22Rv1 (cell line): Measurements from ENCODE around the gene PACRG.

ENCODE experiments used
- H3K27ac ChIP-seq: fragments of 450-650 bp; 2 replicates; pipeline ENCODE4 v1.5.1; 2017
- CTCF ChIP-seq: fragments of 450-650 bp; IDR thresholded peaks from 2 replicates; pipeline ENCODE4 v1.5.1; 2017; ENCODE audit warnings: mild to moderate bottlenecking
- ZFX ChIP-seq: fragments of 450-650 bp; IDR thresholded peaks from 2 replicates; pipeline ENCODE4 v1.6.1; 2017; ENCODE audit warnings: antibody characterized with exemption, borderline replicate concordance

PACRG gene

GRCh38 chr6:162798546-162799266 lies 70.9 kb downstream of the PACRG start:
- no peak for TF ChIP-seq CTCF
- no peak for TF ChIP-seq ZFX
- H3K27ac ChIP-seq: no peak overlapping the region

- H3K27ac ChIP-seq: no peak overlapping the region
- TF ChIP-seq ZFX (no peak), CTCF (no peak)
These were observed 86.7 kb downstream of the PACRG start for GRCh38 chr6:162814426-162814973.

- H3K27ac ChIP-seq: no peak overlapping the region
- TF ChIP-seq ZFX (no peak), CTCF (no peak)
These were observed 89.4 kb downstream of the PACRG start for GRCh38 chr6:162817196-162817595.

- TF ChIP-seq CTCF: no peak
- no peak for TF ChIP-seq ZFX
These were observed 91.5 kb downstream of the PACRG start for GRCh38 chr6:162819284-162819683.

GRCh38 chr6:162821102-162821501 lies 93.3 kb downstream of the PACRG start:
- TF ChIP-seq CTCF (no peak), ZFX (no peak)
- H3K27ac ChIP-seq: no peak overlapping the region

More at GRCh38 chr6:162819284-162819683, 91.5 kb downstream of the PACRG start:
- no peak overlapping the region for H3K27ac ChIP-seq

- H3K27ac ChIP-seq: no peak overlapping the region
- TF ChIP-seq ZFX (no peak), CTCF (no peak)
These were observed 97.8 kb downstream of the PACRG start for GRCh38 chr6:162825597-162825996.

- H3K27ac ChIP-seq: no peak overlapping the region
- TF ChIP-seq CTCF (no peak), ZFX (no peak)
These were observed 101.4 kb downstream of the PACRG start for GRCh38 chr6:162829013-162829742.
